Hepatic stellate cell (primary cell): ENCODE results near the gene BTBD18.

ENCODE experiments used
- DNase-seq: peaks from one replicate; pipeline ENCODE4 v3.0.0; 2011; ENCODE audit warnings: low spot score

The BTBD18 gene

GRCh38 chr11:57775491-57775890, 23.9 kb upstream of the BTBD18 start:
- DNase-seq = no peak

DNA sequence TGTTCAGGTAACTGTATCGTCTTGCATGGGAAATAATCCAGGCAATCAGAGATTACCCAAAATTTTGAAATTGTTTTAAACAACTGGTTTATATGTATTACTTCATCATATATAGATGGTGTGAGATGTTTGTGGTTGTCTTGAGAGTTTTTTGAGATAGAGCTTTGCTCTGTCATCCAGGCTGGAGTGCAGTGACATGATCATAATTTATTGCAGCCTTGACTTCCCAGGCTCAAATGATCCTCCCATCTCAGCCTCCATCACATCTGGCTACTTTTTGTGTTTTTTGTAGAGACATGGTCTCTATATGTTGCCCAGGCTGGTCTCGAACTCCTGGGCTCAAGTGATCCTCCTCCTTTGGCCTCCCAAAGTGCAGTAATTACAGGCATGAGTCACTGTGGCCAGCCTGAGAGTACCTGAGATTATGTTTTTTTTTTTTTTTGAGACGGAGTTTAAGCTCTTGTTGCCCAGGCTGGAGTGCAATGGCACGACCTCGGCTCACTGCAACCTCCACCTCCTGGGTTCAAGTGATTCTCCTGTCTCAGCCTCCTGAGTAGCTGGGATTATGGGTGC, 21.5 kb upstream of the BTBD18 start:
- DNase-seq = no peak

- no peak for DNase-seq
These were observed 20.9 kb upstream of the BTBD18 start for GRCh38 chr11:57772562-57772961.

GRCh38 chr11:57771365-57771764, 19.7 kb upstream of the BTBD18 start:
- no peak for DNase-seq

DNA sequence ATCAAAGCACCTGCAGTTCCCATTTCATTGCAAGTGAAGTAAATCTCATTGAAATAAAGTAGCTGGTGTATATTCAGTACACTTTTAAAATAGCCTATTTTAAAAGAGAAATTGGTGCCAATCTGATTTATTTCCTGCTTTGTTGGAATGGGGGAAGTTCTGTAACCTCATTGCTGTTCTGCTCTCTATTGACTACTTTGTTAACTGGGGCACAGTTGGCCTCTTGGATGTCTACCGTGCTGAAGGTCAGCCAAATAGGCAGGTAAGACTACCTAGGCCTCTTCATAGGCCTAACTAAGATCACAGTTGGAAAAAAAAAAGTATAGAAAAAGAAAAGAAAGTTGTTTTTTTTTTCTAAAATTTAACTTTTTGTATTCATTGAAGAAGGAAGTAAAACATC, 19.2 kb upstream of the BTBD18 start:
- DNase-seq = no peak

DNA sequence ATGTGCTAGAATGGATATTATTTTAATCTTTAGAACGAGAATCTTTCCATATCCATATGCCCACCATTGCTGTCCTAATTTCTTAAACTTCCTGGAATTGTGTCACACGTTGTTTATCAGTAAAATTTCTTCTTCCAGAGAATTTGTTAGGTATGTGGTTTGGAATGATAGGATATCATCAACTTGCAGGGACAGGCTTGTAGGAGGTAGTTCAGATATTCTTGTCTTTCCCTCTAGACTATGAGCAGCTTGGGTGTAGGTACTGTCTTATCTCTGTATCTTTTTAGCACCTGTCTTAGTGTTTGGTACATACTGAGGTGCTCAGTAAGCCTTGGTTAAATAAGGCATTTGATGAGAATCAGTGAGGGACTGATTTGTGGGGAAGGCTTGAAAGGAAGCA, 13.4 kb upstream of the BTBD18 start:
- no peak for DNase-seq

GRCh38 chr11:57764566-57764965, 12.9 kb upstream of the BTBD18 start:
- no peak for DNase-seq

GRCh38 chr11:57764021-57764420, 12.4 kb upstream of the BTBD18 start:
- DNase-seq = no peak

GRCh38 chr11:57763568-57763967, 11.9 kb upstream of the BTBD18 start:
- DNase-seq = peak; percentile 64

DNA sequence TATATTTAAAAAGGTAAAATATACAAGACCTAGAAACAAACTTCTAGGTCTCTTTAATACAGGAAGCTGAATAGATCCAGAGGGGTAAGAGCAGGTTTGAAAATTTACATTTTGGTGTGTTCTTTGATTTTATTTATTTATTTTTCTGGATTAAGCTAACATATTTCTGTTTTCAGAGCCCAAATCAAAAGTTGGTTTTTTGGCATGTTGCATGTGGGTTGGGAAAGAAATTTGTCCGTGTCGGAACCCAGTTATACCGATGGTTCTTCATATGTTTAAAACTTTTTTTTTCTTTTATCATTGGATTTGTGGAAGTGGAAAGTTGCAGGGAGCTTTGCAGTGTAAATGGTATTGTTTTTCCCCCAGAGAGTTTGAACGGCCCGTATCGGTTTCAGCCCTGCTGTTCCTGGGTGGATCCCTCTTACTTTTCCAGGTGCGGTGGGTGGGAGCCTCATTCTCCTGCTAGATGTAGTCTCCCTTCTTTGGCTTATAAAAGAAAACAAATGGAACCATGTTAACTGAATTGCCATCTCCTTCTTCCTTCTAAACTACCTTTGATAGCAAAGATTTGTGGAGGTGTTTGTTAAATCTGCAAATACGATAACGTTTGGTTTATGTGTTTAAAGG, 10.7 kb upstream of the BTBD18 start:
- DNase-seq = no peak

- peak; percentile 98 for DNase-seq
These were observed 9.9 kb upstream of the BTBD18 start, which contains the start of gene CTNND1 for GRCh38 chr11:57761301-57762234. Gene CTNND1 (plus strand): TSS chr11:57761802. CDS start chr11:57791479, 29,677 bp downstream.

GRCh38 chr11:57758174-57758573, 6.6 kb upstream of the BTBD18 start:
- no peak for DNase-seq

GRCh38 chr11:57752954-57753353, 1.3 kb upstream of the BTBD18 start:
- DNase-seq = no peak

DNA sequence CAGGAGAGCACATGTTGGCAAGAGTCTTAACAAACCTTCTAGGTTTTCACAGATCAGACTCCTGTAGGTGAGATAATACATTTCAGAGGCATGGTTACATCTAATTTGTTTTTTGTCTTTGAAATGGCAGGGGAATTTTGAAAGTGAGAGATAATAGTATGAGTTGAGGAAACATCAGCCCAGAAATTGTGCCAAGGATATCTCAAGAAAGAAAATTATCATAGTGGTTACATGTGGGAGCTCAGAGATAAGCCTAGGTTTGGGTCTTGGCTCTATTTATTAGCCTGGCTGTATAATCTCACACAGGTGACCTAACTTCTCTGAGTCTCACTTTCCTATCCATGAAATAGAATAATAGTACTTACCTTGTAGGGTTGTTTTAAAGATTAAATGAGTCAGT, 443 bp downstream of the BTBD18 start:
- DNase-seq = no peak

DNA sequence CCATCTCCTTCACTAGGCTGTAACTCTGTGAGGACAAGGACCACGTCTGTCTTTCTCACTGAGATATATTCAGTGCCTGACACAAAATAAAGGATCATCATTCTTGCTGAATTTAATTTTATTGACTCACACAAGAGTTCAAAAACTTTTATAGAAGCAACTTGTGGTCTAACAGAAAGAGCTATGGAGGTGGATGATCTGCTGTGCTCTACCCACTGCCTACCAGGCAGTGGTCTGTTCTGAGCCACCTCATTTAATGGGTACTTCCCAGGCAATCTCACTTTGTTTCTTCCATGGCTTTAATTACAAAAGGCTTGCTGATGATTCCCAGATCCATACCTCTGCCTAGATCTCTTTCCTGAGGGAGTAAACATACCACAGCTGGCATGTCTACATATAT, 4.7 kb downstream of the BTBD18 start:
- DNase-seq = no peak

GRCh38 chr11:57745206-57745605, 6.4 kb downstream of the BTBD18 start:
- DNase-seq = no peak

- no peak for DNase-seq
These were observed 7.3 kb downstream of the BTBD18 start for GRCh38 chr11:57744357-57744756.

GRCh38 chr11:57742087-57742452, 9.5 kb downstream of the BTBD18 start:
- no peak for DNase-seq

DNA sequence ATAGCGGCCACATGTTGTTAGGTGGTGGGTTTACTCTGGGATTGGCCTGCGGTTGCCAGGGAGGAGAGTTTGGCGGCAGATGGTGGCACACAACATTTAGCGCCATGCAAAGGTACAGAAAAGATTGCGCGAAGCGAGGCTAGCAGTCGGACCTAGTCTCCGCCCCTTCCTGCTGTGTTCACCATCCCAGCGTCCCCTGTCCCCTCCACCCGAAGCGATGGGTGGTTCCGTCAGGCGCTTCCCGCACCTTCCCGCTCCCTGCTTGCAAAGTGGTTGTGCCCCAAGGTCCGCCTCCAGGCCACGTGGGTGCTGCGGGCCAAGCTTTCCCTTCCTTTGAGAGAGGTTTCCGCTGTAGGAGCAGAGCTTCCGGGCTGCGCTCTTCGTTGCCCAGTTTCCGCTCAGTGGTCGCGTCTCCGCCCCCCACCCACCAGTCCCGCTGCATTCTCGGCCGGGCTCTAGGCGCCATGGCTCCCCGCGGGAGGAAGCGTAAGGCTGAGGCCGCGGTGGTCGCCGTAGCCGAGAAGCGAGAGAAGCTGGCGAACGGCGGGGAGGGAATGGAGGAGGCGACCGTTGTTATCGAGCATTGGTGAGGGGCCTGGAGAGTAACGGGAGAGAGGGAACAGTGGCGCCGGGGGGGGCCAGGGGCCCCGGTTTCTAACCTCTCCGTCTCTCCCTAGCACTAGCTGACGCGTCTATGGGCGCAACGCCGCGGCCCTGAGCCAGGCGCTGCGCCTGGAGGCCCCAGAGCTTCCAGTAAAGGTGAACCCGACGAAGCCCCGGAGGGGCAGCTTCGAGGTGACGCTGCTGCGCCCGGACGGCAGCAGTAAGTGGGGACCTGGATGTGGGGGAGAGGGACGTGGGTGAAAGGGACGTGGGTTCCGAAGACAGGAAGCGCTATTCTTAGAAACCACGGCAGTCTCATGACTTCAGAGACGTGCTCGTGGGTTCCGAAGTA, 10.2 kb downstream of the BTBD18 start, which contains the start of gene SELENOH:
Gene SELENOH, plus strand, starts transcription at position 360 of the 955 bp plus-strand sequence. Its CDS starts 105 bp downstream, at position 465.
- peak; percentile 95 for DNase-seq

DNA sequence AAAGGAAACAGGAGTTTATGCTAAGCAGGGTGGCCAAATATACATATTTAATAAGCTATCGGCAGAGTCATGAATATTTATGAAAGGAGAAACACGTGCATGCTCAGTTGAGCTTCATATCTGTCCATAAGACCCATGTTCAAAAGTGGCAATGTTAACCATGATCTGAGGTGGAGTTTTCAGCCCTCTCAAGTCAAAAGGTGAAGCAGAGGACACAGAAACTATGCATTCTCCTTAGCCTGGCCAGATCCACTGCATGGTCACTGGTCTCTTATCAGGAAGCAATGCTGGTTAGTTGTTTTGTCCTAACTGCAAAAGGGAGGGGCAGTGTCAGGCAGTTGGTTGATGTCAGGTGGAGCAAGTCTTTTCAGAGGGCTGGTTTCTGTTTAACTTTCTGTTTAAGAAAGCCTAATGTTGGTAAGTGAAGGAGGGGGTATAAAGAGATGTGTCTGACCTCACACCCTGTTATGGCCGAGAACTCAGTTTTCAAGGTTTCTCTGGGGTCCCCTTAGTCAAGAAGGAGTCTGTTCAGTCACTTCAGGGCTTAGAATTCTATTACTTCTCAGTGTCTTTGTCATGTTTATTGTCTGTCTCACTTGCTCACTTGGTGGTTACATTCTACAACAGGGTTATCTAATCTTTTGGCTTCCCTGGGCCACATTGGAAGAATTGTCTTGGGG, 15.9 kb downstream of the BTBD18 start:
- no peak for DNase-seq

DNA sequence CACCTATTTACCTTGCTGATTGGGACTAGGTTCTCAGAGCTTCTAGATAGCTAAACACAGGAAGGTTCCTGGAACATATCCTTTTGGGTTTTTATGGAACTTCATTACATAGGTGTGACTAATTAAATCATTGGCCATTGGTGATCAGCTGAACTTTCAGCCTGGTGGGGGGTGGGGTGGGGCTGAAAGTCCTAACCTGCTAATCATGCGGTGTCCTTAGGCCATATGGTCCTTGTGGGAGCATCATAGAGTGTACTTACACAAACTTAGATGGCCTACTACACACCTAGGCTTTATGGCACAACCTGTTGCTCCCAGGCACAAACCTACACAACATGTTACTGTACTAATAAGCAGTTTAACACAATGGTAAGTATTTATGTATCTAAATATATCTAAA, 19.0 kb downstream of the BTBD18 start:
- no peak for DNase-seq
